Measurements from ENCODE around the gene RIPOR3.
"Not testable (repeated sequence)": the region's sequence is repeated elsewhere in the genome, so short reads cannot be mapped to it uniquely, and the experiment has no call there.

The RIPOR3 gene

DNA sequence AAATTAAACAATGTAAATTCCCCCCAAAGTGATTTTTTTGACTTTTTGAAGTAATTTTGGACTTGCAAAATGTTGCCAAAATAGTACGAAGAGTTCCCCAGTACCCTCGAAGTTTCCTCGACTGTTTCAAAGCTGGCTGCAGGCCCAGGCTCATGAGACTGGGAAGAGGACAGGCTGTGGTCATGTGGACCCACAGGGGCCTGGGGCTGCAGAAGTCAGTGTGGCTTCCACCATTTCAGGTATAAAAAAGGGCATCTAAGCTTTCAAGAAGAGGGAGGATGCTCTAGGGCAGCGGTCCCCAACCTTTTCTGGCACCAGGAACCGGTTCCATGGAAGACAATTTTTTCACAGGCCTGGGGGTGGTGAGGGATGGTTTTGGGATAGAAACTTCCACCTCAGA lies 106.1 kb downstream of the RIPOR3 start:
- no peak for FAIRE-seq

DNA sequence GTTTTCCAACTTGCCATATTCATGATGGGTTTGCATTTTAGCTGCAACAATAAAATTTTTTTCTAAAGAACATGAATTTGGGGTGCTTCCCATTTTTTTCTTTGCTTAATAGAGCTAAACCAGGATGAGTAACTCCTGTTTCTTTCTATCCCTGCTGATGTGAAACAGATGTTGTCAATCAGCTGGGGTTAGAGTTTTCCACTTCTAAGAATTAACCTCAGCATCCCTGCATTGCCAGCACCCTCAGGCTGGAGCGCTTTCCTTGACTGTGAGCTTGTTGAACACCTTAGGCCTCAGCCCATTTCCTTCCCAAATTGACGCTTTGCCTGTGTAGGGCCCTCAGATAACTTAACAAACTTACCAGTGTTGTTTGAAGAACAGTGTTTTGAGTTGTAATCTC lies 106.7 kb downstream of the RIPOR3 start:
- FAIRE-seq, result no peak

DNA sequence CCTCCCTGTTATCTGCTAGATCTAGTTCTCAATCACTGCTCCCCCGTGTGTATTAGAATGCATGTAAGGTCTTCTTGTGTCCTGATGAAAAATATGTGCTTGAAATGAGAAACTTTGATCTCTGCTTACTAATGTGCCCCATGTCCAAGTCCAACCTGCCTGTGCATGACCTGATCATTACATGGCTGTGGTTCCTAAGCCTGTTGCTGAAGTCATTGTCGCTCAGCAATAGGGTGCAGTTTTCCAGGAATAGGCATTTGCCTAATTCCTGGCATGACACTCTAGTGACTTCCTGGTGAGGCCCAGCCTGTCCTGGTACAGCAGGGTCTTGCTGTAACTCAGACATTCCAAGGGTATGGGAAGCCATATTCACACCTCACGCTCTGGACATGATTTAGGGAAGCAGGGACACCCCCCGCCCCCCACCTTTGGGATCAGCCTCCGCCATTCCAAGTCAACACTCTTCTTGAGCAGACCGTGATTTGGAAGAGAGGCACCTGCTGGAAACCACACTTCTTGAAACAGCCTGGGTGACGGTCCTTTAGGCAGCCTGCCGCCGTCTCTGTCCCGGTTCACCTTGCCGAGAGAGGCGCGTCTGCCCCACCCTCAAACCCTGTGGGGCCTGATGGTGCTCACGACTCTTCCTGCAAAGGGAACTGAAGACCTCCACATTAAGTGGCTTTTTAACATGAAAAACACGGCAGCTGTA lies 107.7 kb downstream of the RIPOR3 start:
- no peak for FAIRE-seq

DNA sequence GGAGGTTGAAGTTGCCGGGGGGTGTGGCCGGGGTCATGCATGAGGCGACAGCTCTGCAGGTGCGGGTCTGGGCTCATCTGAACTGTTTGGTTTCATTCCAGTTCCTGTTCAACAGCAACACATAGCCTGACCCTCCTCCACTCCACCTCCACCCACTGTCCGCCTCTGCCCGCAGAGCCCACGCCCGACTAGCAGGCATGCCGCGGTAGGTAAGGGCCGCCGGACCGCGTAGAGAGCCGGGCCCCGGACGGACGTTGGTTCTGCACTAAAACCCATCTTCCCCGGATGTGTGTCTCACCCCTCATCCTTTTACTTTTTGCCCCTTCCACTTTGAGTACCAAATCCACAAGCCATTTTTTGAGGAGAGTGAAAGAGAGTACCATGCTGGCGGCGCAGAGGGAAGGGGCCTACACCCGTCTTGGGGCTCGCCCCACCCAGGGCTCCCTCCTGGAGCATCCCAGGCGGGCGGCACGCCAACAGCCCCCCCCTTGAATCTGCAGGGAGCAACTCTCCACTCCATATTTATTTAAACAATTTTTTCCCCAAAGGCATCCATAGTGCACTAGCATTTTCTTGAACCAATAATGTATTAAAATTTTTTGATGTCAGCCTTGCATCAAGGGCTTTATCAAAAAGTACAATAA lies 108.6 kb downstream of the RIPOR3 start:
- FAIRE-seq, result no peak

DNA sequence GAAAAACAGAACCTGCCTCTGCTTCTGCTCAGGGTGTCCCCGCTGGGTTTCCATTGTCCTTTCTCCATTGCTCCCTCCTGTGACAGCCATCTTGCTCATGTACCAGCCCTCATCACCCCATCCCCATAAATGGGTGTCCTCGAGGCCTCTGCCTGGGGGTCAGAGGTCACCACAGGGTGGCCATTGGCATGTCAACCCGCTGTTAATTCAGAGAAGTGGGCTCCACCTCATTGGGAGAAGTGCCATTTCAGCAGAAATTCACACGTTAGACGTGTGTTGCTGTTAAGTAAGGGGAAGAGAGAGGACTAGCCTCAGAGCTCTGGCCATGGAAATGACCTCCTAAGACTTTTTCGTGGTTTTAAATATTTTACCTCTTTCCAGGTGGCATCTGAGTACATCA lies 109.2 kb downstream of the RIPOR3 start:
- FAIRE-seq, result no peak

DNA sequence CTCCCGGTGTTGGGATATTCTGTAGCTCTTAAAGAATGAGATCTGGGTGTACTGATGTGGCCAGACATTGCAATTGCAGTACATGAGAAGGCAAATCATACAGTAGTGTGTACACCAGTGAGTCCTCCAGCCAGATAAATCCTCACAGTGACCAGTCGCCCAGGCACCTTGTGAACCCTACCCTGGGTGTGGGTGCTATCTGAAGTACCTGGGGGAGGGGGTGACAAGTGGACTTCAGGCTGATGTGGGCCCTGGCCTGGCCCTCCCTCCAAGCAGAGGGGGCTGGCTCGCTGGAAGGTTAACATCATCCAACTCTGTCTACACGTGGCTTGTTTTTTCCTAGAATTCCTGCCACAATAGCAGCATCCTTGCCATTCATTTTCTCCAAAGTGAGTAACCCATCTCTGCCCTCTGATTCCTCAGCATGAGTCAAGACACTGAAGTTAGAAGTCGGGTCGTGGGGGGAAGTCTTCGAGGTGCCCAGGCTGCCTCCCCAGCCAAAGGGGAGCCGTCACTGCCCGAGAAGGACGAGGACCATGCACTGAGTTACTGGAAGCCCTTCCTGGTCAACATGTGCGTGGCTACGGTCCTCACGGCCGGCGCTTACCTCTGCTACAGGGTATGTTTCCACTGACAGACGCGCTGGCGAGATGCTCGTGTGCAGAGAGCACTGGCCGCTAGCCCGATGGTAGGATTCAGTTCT lies 110.3 kb downstream of the RIPOR3 start:
- FAIRE-seq, result no peak

DNA sequence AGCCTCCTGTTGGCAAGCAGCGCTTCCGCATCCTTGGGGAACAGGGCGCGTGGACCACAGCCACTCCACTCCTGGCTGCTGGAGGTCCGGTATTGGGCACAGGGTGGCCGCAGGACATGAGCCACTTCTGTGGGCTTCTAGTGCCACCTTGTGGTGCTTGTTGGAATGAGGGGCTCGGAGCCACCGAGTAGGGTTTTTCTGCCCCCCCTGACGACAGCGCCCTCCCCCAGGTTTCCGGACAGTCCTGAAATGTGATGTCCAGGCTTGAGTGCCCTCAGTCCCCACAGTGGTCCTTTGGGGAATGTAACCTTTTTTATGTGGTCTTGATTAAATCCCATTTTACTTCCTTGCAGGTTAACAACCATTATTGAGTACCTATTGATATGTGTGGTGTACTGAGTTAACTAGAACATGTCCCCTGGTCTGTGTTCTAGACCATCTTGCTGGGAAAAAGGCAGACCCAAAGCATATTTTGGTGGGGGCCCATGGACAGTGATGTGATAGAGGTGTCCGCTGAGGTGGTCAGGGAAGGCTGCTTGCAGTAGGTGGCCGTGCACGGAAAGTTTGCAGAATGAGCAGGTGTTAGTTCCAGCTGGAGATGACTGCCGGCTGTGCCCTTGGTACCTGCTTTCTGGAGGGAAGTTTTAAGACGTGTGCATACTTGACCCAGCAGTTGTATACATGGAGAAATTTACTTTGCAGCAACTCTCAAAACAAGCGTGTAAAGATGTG lies 111.2 kb downstream of the RIPOR3 start:
- FAIRE-seq, result no peak

DNA sequence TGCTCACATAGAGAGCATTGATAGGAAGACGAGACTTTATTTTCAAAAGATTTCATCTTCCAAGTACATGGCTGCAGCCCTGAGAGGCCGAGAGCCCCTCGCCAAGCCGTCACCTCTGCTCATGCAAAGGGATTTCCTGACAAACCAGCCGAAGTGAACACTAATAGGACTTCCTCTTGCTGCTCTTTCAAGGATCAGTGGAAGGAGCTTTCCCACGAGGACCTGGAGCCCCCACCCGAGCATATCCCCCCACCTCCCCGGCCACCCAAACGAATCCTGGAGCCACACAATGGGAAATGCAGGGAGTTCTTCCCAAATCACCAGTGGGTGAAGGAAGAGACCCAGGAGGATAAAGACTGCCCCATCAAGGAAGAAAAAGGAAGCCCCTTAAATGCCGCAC lies 111.8 kb downstream of the RIPOR3 start:
- no peak for FAIRE-seq

DNA sequence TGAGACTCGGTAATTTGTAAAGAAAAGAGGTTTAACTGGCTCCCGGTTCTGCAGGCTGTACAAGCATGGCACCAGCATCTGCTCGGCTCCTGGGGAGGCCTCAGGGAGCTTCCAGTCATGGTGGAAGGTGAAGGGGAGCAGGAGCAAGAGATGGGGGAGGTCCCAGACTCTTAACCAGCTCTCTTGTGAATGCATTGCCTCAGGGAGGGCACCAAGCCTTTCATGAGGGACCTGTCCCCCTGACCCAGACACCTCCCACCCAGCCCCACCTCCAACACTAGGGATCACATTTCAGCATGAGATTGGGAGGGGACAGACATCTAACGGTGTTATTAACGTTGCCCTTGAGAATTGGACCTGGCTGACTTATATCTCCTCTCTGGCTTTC lies 112.6 kb downstream of the RIPOR3 start:
- no peak for FAIRE-seq

DNA sequence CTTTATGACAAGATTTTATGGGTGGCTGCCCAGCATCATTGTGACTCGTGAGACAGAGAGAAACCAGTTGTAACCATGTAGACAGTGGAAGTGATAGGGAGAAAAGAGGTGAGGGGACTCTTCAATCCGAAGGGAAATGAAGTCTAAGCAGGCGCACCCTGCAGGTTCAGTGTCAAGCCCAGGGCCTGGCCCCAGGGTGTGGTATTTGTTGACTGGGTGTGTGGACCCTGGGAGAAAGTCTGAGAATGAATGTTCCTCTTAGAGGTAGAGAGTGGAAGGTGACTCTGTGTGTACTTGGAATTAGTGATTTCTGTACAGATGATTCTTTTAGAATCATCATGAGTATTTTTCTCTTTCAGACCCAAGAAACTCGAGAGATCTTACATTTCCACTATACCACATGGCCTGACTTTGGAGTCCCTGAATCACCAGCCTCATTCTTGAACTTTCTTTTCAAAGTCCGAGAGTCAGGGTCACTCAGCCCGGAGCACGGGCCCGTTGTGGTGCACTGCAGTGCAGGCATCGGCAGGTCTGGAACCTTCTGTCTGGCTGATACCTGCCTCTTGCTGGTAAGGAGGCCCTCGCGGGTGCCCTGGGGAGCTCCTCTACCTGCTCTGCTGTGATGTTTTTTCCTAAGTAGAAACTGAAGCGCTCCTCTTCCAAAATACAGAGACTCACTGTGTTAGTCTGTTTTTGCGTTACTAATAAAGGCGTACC lies 113.1 kb downstream of the RIPOR3 start:
- FAIRE-seq, result no peak

DNA sequence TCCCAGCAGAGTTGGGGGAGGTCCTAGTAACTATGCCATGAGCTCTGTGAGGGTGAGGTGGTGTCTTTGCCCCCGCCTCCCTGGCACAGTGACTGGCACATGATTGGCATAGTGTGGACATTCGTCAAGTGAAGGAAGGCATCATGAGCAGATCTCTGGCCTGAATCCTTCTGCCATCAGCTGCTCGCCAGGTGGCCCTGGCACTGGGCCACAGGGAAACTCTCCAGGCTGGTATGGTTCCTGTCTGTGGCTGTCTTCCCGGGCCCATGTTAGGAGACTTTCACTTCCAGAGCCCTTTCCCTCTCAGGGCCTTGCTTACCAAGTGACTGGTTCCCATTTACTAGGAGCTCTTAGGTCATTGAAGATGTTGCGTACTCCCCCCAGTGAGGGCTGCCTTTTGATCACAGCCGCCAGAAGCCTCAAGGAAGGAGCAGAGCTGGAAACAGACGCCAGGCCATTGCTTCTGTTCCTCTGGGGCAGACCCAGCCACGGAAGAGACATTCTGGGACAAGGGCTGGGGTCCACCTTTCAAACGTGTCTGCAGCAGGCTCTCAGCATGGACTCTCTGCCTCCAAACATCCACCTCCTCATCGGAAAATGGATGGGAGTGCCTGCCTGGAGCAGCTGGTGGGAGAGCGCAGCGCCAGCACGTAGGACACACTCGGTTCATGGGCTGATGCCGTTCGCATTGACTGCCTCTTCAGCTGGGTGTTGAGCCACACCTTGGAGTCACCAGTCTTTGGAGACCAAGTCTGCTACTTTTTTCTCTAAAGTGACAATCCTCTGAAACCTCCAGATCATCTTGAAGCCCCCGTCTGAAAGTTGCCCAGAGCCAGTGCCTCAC lies 113.9 kb downstream of the RIPOR3 start:
- no peak for FAIRE-seq

DNA sequence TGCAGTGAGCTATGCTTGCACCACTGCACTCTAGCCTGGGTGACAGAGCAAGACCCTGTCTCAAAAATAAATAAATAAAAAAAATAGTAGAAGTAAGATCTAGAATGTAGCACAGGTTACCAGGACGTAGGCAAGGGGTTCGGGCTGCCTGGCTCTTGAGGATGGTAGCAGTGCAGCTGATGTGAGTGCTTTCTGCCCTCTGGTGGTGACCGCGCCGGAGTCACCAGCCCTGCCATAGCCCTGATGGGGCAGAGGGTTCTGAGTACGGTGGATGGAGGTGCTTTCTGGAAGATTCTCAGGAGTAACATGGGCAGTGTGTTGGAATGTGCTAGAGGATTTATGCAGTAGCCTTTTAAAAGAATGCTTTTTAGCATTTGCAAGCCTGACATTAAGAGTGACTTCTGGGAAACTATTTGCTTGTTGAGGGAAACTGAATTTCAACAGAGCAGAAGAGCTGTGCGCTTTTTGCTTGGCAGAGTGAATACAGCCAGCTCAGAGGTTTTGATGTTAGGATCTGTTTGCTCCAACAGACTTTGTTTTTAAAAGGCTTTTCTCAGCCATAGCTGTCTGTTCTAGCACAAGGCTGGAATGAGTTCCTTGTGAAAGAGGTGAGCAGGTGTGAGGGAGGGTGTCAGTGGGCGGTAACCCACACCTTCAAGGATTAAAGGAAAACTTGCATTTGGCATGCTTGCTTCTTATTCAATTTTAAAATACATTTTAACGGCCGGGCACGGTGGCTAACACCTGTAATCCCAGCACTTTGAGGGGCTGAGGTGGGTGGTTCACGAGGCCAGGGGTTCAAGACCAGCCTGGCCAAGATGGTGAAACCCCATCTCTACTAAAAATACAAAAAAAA lies 115.2 kb downstream of the RIPOR3 start:
- no peak for FAIRE-seq

DNA sequence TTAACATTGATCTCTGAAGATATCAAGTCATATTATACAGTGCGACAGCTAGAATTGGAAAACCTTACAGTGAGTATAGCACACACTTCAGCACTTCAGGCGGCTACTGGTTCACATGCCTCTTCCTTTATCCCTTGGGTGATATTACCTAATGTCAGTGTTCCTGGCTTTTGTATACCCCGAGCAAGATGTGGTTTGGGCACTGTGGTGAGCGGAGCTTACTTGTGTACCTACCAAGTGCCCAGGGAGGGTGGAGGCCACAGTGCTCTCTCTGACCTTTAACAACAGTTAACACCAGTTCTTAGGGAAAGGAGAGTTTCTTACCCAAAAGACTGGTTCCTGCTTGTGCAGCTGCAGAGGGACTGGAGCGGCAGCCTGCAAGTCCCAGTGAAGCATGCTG lies 116.8 kb downstream of the RIPOR3 start:
- no peak for FAIRE-seq

DNA sequence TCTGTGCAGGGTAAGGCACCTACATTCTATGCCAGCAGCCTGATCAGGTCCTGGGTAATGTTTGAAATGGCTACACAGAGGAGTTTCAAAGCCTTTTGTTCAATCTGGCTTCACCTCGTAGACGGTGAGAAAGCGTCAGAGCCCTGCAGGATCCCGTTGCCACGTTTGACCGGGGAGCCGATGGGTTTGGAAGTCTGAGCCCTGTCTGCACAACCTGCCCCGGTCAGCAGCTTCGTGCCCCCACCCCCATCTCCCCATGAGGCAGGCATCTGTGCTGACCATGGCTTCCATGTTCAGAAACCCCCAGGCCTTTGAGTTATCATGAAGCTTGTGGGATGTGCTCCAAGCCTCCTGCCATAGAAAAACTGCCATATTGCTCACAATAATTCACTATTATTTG lies 117.2 kb downstream of the RIPOR3 start:
- FAIRE-seq, result no peak

DNA sequence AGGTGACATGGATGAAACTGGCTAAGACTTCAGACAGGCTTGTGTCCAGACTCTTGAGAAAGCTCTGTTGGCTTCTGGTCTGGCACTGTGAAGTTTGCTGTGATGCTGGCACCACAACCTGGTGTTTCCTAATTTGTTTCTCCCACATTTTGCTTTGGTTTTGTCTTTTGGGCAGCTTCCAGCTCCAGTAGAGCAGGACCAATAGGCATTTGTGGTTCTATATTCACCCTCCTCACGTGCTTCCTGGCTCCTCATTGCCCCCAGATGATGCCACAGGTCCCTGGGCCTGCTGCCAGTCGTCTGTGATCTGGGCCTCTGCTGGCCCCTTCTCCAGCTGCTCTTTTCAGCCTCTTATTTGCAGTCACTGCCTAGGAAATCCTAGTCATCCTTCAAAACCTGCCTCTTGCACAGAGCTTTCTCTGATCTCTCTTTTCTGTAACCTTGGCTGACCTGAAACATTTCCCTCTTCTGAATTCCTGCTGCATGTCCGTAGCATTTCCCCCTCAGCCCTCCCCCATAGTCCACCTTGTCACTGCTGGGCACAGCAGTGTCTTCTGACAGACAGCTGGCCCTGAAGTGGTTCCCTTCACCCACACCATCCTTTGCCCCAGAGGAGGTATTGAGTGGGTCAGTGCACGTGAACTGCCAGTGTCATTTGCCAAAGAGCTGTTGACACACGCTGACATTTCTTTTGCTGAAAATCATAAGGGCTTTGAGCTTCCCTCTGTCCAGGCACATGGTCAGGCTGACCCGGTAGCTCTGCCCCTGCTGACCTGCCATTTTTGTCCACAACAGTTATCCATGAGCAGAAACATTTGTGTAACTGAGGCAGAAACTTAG lies 118.2 kb downstream of the RIPOR3 start:
- no peak for FAIRE-seq

DNA sequence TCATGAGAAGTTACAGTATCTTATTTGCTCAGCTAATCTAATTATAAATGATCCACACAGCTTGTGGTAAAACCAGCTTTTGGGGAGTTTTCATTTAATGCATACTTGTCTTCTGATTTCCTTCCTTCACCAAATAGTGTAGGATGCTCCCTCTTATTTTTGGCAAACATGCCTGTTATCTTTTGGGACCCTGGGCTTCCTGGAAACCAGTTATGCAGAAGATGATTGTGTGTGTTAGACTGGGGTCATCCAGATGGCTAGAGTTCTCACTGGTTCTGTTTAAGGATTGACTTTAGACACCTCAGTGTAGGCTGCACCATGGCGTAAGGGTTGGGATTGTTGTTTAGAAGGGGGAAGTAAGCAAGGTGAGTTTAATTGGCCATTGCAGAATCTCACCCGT lies 119.9 kb downstream of the RIPOR3 start:
- no peak for FAIRE-seq

DNA sequence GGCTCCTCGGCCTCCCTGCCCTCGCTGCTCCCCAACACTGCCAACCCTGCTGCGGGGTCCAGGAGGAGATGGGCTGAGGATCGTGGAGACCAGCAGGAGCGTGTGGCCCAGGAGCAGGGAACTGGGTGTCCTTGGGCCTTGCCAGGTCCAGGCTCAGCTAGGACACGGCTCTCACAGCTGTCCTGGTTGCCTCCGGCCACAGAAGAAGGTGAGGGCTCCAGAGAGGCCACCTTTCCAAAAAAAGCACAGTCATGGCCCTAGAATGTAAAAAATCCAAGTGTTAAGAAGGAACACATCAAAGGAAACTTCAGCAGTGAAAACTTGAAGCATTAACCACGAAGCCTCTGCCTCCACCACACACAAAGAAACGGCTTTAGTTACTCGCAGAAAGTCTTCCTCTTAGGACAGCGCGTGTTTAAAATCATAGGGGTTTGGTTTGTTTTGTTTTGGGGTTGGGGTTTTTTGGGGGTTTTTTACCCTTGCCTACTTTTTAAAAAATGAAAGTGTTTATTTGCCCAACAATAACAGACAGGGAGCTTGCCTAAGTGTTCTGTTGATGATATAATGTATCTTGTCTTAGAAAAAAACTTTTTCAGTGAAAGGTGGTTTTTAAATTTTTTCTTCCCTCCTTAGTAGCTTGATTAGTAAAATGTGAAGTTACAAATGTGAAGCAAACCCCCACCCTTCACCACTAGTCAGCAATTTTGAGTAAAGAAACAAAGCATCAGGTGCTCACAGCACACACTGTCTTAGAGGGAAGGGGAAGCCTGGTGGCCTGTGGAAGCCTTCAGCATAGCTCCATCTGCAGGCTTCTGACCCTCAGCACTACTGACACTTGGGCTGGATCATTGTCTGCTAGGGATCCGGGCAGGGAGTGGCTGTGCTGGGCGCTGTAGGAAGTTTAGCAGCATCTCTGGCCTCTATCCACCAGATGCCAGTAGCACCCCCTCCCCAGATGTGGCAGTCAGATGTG lies 121.2 kb downstream of the RIPOR3 start:
- no peak for FAIRE-seq

DNA sequence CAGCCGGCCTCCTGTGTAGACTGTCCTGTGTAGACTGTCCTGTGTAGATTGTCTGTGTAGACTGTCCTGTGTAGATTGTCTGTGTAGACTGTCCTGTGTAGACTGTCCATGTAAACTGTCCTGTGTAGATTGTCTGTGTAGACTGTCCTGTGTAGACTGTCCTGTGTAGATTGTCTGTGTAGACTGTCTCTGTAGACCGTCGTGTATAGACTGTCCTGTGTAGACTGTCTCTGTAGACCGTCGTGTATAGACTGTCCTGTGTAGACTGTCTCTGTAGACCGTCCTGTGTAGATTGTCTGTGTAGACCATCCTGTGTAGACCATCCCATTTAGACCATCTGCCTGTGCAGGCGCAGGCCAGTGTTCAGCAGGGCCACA lies 121.9 kb downstream of the RIPOR3 start:
- not testable (repeated sequence) for FAIRE-seq

DNA sequence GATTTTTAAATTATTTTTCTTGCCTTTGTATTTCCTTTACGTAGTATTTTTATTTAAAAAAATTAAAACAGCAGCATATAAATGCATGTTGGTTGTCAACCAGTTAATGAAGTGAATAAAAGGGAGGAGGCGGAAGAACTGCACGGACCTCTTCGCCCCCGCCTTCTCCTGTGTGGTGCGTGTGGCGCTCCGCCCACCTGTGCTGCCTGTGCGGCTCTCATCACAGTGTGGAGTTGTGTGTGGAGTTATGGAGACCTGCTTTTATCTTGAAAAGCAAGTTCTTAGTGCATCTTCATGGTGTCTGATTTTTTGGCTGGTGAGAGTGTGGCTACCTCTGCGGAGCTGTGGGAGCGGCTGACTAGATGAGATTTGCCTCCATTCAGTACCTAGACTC lies 122.8 kb downstream of the RIPOR3 start:
- no peak for FAIRE-seq

Data from A204.1 (cell line).